ENCODE results near the gene PRX. TPM values are rescaled to one million over a fixed set of nuclear protein-coding genes. Genes with fewer than 3 reads are reported as not detected.

The PRX gene
- 1.1 and 1.2 TPM in 2 replicates for total RNA-seq

GRCh38 chr19:40413291-40413845 is at the start of gene PRX:
PRX (minus strand) TSS chr19:40413378; CDS start chr19:40407932, 5,446 bp downstream.

GRCh38 chr19:40444000-40444824 is 31.0 kb upstream of the PRX start, which contains the start of gene SERTAD3:
SERTAD3 (minus strand) TSS chr19:40444335; CDS start chr19:40442080, 2,255 bp downstream.

GRCh38 chr19:40425450-40426287 is 12.5 kb upstream of the PRX start, which contains the start of gene SERTAD1:
SERTAD1 (minus strand) TSS chr19:40425992; CDS start chr19:40423546, 2,446 bp downstream.

GRCh38 chr19:40390084-40390742 is 23.0 kb downstream of the PRX start, which contains the start of gene HIPK4:
HIPK4 (minus strand) TSS chr19:40390181; CDS start chr19:40389902, 279 bp downstream.

GRCh38 chr19:40348125-40348913 is 64.9 kb downstream of the PRX start, which contains the start of the genes C19orf47 and PLD3:
C19orf47 (minus strand) TSS chr19:40348397; CDS start chr19:40341857, 6,540 bp downstream.
PLD3 (plus strand) TSS chr19:40348695; CDS start chr19:40366484, 17,789 bp downstream.

Small RNA genes lying within 50 kb of the gene (small RNA-seq; reads per million reads assigned to genes)
- not detected for gene MIR6796
- gene RF00017: not detected

Other genes with a start within 250 kb of the PRX start
- gene MAP3K10, start 222.0 kb downstream of the PRX start, total RNA-seq: 7.3 and 8.4 TPM in 2 replicates
- not detected in 2 replicates for gene TTC9B, start 195.0 kb downstream of the PRX start, total RNA-seq
- gene CCNP, start 186.7 kb downstream of the PRX start, total RNA-seq: not detected in 2 replicates
- gene AKT2, start 128.0 kb downstream of the PRX start, total RNA-seq: 39.2 and 49.1 TPM in 2 replicates
- gene C19orf47, start 65.0 kb downstream of the PRX start, total RNA-seq: 7.3 and 11.1 TPM in 2 replicates
- 103 and 122 TPM in 2 replicates for gene PLD3, start 64.7 kb downstream of the PRX start, total RNA-seq
- gene HIPK4, start 23.2 kb downstream of the PRX start, total RNA-seq: not detected in 2 replicates
- 8.8 and 13.4 TPM in 2 replicates for gene SERTAD1, start 12.6 kb upstream of the PRX start, total RNA-seq
- 10.4 and 13.2 TPM in 2 replicates for gene SERTAD3, start 31.0 kb upstream of the PRX start, total RNA-seq
- gene BLVRB, start 52.4 kb upstream of the PRX start, total RNA-seq: 36.6 and 37.5 TPM in 2 replicates
- gene SPTBN4, start 53.6 kb upstream of the PRX start, total RNA-seq: 0.07 TPM in 1 of 2 replicates, not detected in the other
- 20.7 and 31.9 TPM in 2 replicates for gene SHKBP1, start 163.5 kb upstream of the PRX start, total RNA-seq
- 11.6 and 13.3 TPM in 2 replicates for gene LTBP4, start 188.0 kb upstream of the PRX start, total RNA-seq

Data from thoracic aorta endothelial cell (primary cell).